CD8-positive, alpha-beta memory T cell (primary cell): ENCODE measurements around the gene THNSL1. TPM values are rescaled to one million over a fixed set of nuclear protein-coding genes. Genes with fewer than 3 reads are reported as not detected.
A peak's percentile ranks its signal among the peaks of the same experiment; 100 is the strongest.

Experiments
- CTCF ChIA-PET: fragments of 350-600 bp; sonication (Branson Sonifier 250); formaldehyde crosslinking; loops from one replicate; lab custom pipeline; 2021; ENCODE audit warnings: antibody characterized with exemption; lab: Charles Lee
- POLR2A ChIA-PET: fragments of 350-600 bp; sonication (Branson Sonifier 250); formaldehyde crosslinking; loops from one replicate; lab custom pipeline; 2021; ENCODE audit warnings: antibody characterized with exemption; lab: Charles Lee
- DNase-seq, 5 donors: peaks; one replicate each; pipeline versions ENCODE4 v3.0.0 to v3.0.0-alpha.2; 2020 to 2022; ENCODE audit warnings: mixed read lengths in 1 of 5
- H3K27ac ChIP-seq: one replicate; pipeline ENCODE4 v1.7.0; 2013; ENCODE audit warnings: low read depth, mild to moderate bottlenecking, low read length, moderate library complexity
- H3K27me3 ChIP-seq: 2 replicates; pipeline ENCODE4 v1.7.0; 2013; ENCODE audit warnings: low read length, mild to moderate bottlenecking; ENCODE audit not compliant: insufficient read depth, poor library complexity, severe bottlenecking
- H3K36me3 ChIP-seq: 2 replicates; pipeline ENCODE4 v1.7.0; 2013; ENCODE audit warnings: mild to moderate bottlenecking, low read length, moderate library complexity; ENCODE audit not compliant: insufficient read depth
- H3K4me1 ChIP-seq: 2 replicates; pipeline ENCODE4 v1.7.0; 2013; ENCODE audit warnings: mild to moderate bottlenecking, low read length, moderate library complexity; ENCODE audit not compliant: insufficient read depth
- H3K4me3 ChIP-seq: 2 replicates; pipeline ENCODE4 v1.7.0; 2013; ENCODE audit warnings: mild to moderate bottlenecking, low read length
- H3K9me3 ChIP-seq: 2 replicates; pipeline ENCODE4 v1.7.0; 2013; ENCODE audit warnings: mild to moderate bottlenecking, low read length
- H3K27ac Mint-ChIP-seq, 8 donors: one replicate each; pipeline ENCODE4 v1.8.0; 2020 to 2021; ENCODE audit warnings: mixed read lengths in 8 of 8, mild to moderate bottlenecking in 6 of 8, inconsistent platforms in 3 of 8, moderate library complexity in 3 of 8
- H3K27me3 Mint-ChIP-seq, 2 donors: one replicate each; pipeline ENCODE4 v1.8.0; 2020 to 2021; ENCODE audit warnings: mixed read lengths in 2 of 2, mild to moderate bottlenecking in 1 of 2, moderate library complexity in 1 of 2
- H3K36me3 Mint-ChIP-seq, 3 donors: one replicate each; pipeline ENCODE4 v1.8.0; 2020 to 2021; ENCODE audit warnings: mixed read lengths in 3 of 3, inconsistent platforms in 1 of 3, mild to moderate bottlenecking in 1 of 3
- H3K4me1 Mint-ChIP-seq, 3 donors: one replicate each; pipeline ENCODE4 v1.8.0; 2020 to 2021; ENCODE audit warnings: mixed read lengths in 3 of 3, inconsistent platforms in 1 of 3, mild to moderate bottlenecking in 1 of 3
- H3K4me3 Mint-ChIP-seq, 7 donors: one replicate each; pipeline ENCODE4 v1.8.0; 2020 to 2021; ENCODE audit warnings: mixed read lengths in 7 of 7, mild to moderate bottlenecking in 6 of 7, moderate library complexity in 4 of 7, inconsistent platforms in 2 of 7
- H3K9me3 Mint-ChIP-seq, 5 donors: one replicate each; pipeline ENCODE4 v1.8.0; 2020 to 2022; ENCODE audit warnings: mixed read lengths in 5 of 5, mild to moderate bottlenecking in 3 of 5, moderate library complexity in 2 of 5, inconsistent platforms in 1 of 5
- polyA plus RNA-seq: library from polyadenylated mRNA; unstranded; fragments of 300-500 nt; fragmentation: Illumina TruSeq; gene quantifications from one replicate; pipeline ENCODE4 v1.2.3, GENCODE V29; 2021
- total RNA-seq, 2 experiments: library from RNA; stranded (reverse); gene quantifications; one replicate each; pipeline ENCODE4 v1.2.3, GENCODE V29; 2021

The THNSL1 gene
- total and polyA plus RNA-seq, 3 experiments from 2014 or later: 4.1 to 10.6 (median 9.5) TPM

GRCh38 chr10:25015828-25016375 lies 510 bp upstream of the THNSL1 start, which contains the start of gene ENKUR:
TSS of gene ENKUR (minus strand) at chr10:25016158. CDS start at chr10:25015936, 222 bp downstream.
- Histone ChIP-seq H3K4me1 (peaks cover 17% of the 10 kb centered on the region), H3K4me3 (peak within 1 kb of the TSS; percentile 80), H3K9me3 (no peaks in the 10 kb centered on the region), H3K36me3 (no peaks in the 10 kb centered on the region), H3K27ac (peak within 1 kb of the TSS; percentile 93), H3K27me3 (no peaks in the 10 kb centered on the region)
- H3K36me3 Mint-ChIP-seq: peaks cover 0 to 12% (median 0%) of the 10 kb centered on the region in 3 donors
- H3K27me3 Mint-ChIP-seq: peaks cover 0 to 4% of the 10 kb centered on the region in 2 donors
- ChIA-PET POLR2A (interaction anchor here (1.0 to 1.3 kb wide), 2 partner anchors 292 to 394 kb away, joined by 3 to 4 read pairs; no protein-coding TSS in a partner anchor), CTCF (interaction anchor here (0.8 to 1.3 kb wide), 3 partner anchors 120 to 292 kb away, joined by 3 read pairs; partner anchors contain the start of gene ARHGAP21)
- peak within 1 kb of the TSS; percentile 96 to 99 (median 98) for H3K27ac Mint-ChIP-seq
- H3K4me3 Mint-ChIP-seq: peak within 1 kb of the TSS; percentile 85 to 96 (median 90)
- DNase-seq: peak; percentile 92 to 97 (median 95)
- H3K9me3 Mint-ChIP-seq: no peaks in the 10 kb centered on the region
- H3K4me1 Mint-ChIP-seq: peaks cover 18 to 27% (median 23%) of the 10 kb centered on the region in 3 donors

GRCh38 chr10:25017154-25017590 lies 760 bp downstream of the THNSL1 start:
- Histone ChIP-seq H3K27me3 (no peaks in the 10 kb centered on the region), H3K27ac (peak overlapping the region; percentile 93), H3K9me3 (no peaks in the 10 kb centered on the region), H3K36me3 (no peaks in the 10 kb centered on the region), H3K4me3 (peak overlapping the region; percentile 80), H3K4me1 (peaks cover 17% of the 10 kb centered on the region)
- POLR2A ChIA-PET: interaction anchor here (1.3 kb wide), 1 partner anchor 293 kb away, joined by 3 read pairs; no protein-coding TSS in a partner anchor
- Mint-ChIP-seq H3K27ac (peak overlapping the region; percentile 96 to 99 (median 98)), H3K36me3 (peaks cover 0 to 15% (median 0%) of the 10 kb centered on the region in 3 donors), H3K27me3 (peaks cover 0 to 4% of the 10 kb centered on the region in 2 donors), H3K4me1 (peaks cover 19 to 27% (median 23%) of the 10 kb centered on the region in 3 donors), H3K9me3 (no peaks in the 10 kb centered on the region), H3K4me3 (peak overlapping the region; percentile 85 to 96 (median 90))
- CTCF ChIA-PET: no interaction called here
- DNase-seq: peak in 2 of 5 donors; percentile 3 to 45

- Histone ChIP-seq H3K9me3 (no peaks in the 10 kb centered on the region), H3K4me3 (peak overlapping the region; percentile 80), H3K4me1 (peaks cover 17% of the 10 kb centered on the region), H3K27me3 (no peaks in the 10 kb centered on the region), H3K27ac (peak overlapping the region; percentile 93), H3K36me3 (no peaks in the 10 kb centered on the region)
- ChIA-PET CTCF (no interaction called here), POLR2A (no interaction called here)
- H3K4me3 Mint-ChIP-seq: peak overlapping the region; percentile 85 to 96 (median 90)
- peaks cover 0 to 16% (median 0%) of the 10 kb centered on the region in 3 donors for H3K36me3 Mint-ChIP-seq
- H3K27me3 Mint-ChIP-seq: peaks cover 0 to 4% of the 10 kb centered on the region in 2 donors
- H3K4me1 Mint-ChIP-seq: peaks cover 19 to 27% (median 23%) of the 10 kb centered on the region in 3 donors
- no peaks in the 10 kb centered on the region for H3K9me3 Mint-ChIP-seq
- DNase-seq: no peak
- H3K27ac Mint-ChIP-seq: peak overlapping the region; percentile 96 to 99 (median 98)
Measured at GRCh38 chr10:25017661-25018060, 1.2 kb downstream of the THNSL1 start.

- no peaks in the 10 kb centered on the region for H3K9me3 Mint-ChIP-seq
- peaks cover 6 to 24% (median 6%) of the 10 kb centered on the region in 3 donors for H3K36me3 Mint-ChIP-seq
- Histone ChIP-seq H3K27ac (no peak overlapping the region), H3K27me3 (no peaks in the 10 kb centered on the region), H3K9me3 (no peaks in the 10 kb centered on the region), H3K4me1 (peaks cover 17% of the 10 kb centered on the region), H3K36me3 (no peaks in the 10 kb centered on the region), H3K4me3 (no peak overlapping the region)
- CTCF ChIA-PET: interaction anchor here (0.9 kb wide), 1 partner anchor 165 kb away, joined by 3 read pairs; no protein-coding TSS in a partner anchor
- H3K4me3 Mint-ChIP-seq: peak overlapping the region in 2 of 7 donors; percentile 68 to 96
- no peak for DNase-seq
- POLR2A ChIA-PET: no interaction called here
- peaks cover 19 to 27% (median 23%) of the 10 kb centered on the region in 3 donors for H3K4me1 Mint-ChIP-seq
- H3K27me3 Mint-ChIP-seq: peaks cover 0 to 4% of the 10 kb centered on the region in 2 donors
- peak overlapping the region in 6 of 8 donors; percentile 17 to 98 (median 97) for H3K27ac Mint-ChIP-seq
Measured at GRCh38 chr10:25018703-25019102, 2.3 kb downstream of the THNSL1 start.

GRCh38 chr10:25023278-25023677 lies 6.9 kb downstream of the THNSL1 start:
- H3K27ac Mint-ChIP-seq: peak overlapping the region in 1 of 8 donors; percentile 14
- Histone ChIP-seq H3K9me3 (no peaks in the 10 kb centered on the region), H3K4me3 (no peak overlapping the region), H3K27me3 (no peaks in the 10 kb centered on the region), H3K27ac (no peak overlapping the region), H3K4me1 (peaks cover 1% of the 10 kb centered on the region), H3K36me3 (no peaks in the 10 kb centered on the region)
- CTCF ChIA-PET: no interaction called here
- H3K36me3 Mint-ChIP-seq: peaks cover 7 to 22% (median 10%) of the 10 kb centered on the region in 3 donors
- no peak overlapping the region for H3K4me3 Mint-ChIP-seq
- POLR2A ChIA-PET: no interaction called here
- no peak for DNase-seq
- no peaks in the 10 kb centered on the region for H3K27me3 Mint-ChIP-seq
- peaks cover 2 to 5% (median 4%) of the 10 kb centered on the region in 3 donors for H3K4me1 Mint-ChIP-seq
- H3K9me3 Mint-ChIP-seq: no peaks in the 10 kb centered on the region

- DNase-seq: no peak
- Histone ChIP-seq H3K4me3 (no peak overlapping the region), H3K36me3 (no peaks in the 10 kb centered on the region), H3K27me3 (no peaks in the 10 kb centered on the region), H3K4me1 (no peaks in the 10 kb centered on the region), H3K9me3 (no peaks in the 10 kb centered on the region), H3K27ac (no peak overlapping the region)
- Mint-ChIP-seq H3K27ac (no peak overlapping the region), H3K36me3 (peaks cover 7 to 22% (median 10%) of the 10 kb centered on the region in 3 donors), H3K27me3 (no peaks in the 10 kb centered on the region), H3K4me3 (no peak overlapping the region), H3K4me1 (peaks cover 0 to 3% (median 1%) of the 10 kb centered on the region in 3 donors), H3K9me3 (no peaks in the 10 kb centered on the region)
- ChIA-PET POLR2A (no interaction called here), CTCF (interaction anchor here (1.1 to 1.2 kb wide), 2 partner anchors 14 to 52 kb away, joined by 3 to 4 read pairs; no protein-coding TSS in a partner anchor)
Measured at GRCh38 chr10:25024528-25024927, 8.1 kb downstream of the THNSL1 start.

GRCh38 chr10:25026463-25026862 lies 10.1 kb downstream of the THNSL1 start:
- Mint-ChIP-seq H3K27ac (no peak overlapping the region), H3K9me3 (peaks cover 0 to 3% (median 0%) of the 10 kb centered on the region in 5 donors), H3K4me3 (no peak overlapping the region), H3K27me3 (peaks cover 0 to 1% of the 10 kb centered on the region in 2 donors), H3K36me3 (peaks cover 11 to 22% (median 20%) of the 10 kb centered on the region in 3 donors), H3K4me1 (no peaks in the 10 kb centered on the region)
- Histone ChIP-seq H3K27ac (no peak overlapping the region), H3K4me3 (no peak overlapping the region), H3K4me1 (no peaks in the 10 kb centered on the region), H3K36me3 (no peaks in the 10 kb centered on the region), H3K9me3 (no peaks in the 10 kb centered on the region), H3K27me3 (no peaks in the 10 kb centered on the region)
- POLR2A ChIA-PET: no interaction called here
- CTCF ChIA-PET: interaction anchor here (1.6 kb wide), 1 partner anchor 408 kb away, joined by 3 read pairs; no protein-coding TSS in a partner anchor
- DNase-seq: no peak

- H3K36me3 Mint-ChIP-seq: peaks cover 5 to 14% (median 11%) of the 10 kb centered on the region in 3 donors
- DNase-seq: no peak
- no peaks in the 10 kb centered on the region for H3K4me1 Mint-ChIP-seq
- no peak overlapping the region for H3K4me3 Mint-ChIP-seq
- Histone ChIP-seq H3K36me3 (no peaks in the 10 kb centered on the region), H3K4me1 (no peaks in the 10 kb centered on the region), H3K27ac (no peak overlapping the region), H3K27me3 (no peaks in the 10 kb centered on the region), H3K9me3 (no peaks in the 10 kb centered on the region), H3K4me3 (no peak overlapping the region)
- CTCF ChIA-PET: interaction anchor here (1.1 kb wide), 1 partner anchor 208 kb away, joined by 3 read pairs; no protein-coding TSS in a partner anchor
- H3K27me3 Mint-ChIP-seq: peaks cover 3% of the 10 kb centered on the region in 2 donors
- H3K27ac Mint-ChIP-seq: no peak overlapping the region
- POLR2A ChIA-PET: no interaction called here
- peaks cover 0 to 3% (median 0%) of the 10 kb centered on the region in 5 donors for H3K9me3 Mint-ChIP-seq
Measured at GRCh38 chr10:25028711-25029110, 12.3 kb downstream of the THNSL1 start.
